Measurements from ENCODE around the gene VN1R5. TPM values are rescaled to one million over a fixed set of nuclear protein-coding genes. Genes with fewer than 3 reads are reported as not detected.

Gene VN1R5
- total and polyA plus RNA-seq, 4 experiments from 2014 or later, result not detected

DNA sequence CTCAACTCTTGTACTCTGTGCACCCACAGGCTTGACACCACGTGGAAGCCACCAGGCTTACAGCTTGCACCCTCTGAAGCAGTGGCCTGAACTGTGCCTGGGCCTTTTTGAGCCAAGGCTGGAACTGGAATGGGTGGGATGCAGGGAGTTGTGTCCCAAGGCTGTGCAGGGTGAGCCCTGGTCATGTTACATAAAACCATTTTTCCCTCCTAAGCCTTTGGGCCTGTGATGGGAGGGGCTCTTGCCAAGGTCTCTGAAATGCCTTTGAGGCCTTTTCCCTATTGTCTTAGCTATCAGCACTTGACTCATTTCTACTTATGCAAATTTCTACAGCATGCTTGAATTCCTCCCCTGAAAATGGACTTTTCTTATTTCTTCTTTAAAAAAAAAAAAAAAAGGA lies 14.1 kb downstream of the VN1R5 start:
- Histone ChIP-seq H3K4me3 (ENCODE audit: low read length in 2 of 2) (no peak overlapping the region), H3K27me3 (ENCODE audit: insufficient read depth, low read length) (no peaks in the 10 kb centered on the region), H3K9me3 (ENCODE audit: control insufficient read depth in 1 of 2, low read length in 2 of 2) (no peaks in the 10 kb centered on the region), H3K4me1 (ENCODE audit: insufficient read depth, low read length) (no peaks in the 10 kb centered on the region), H3K36me3 (ENCODE audit: insufficient read depth, low read length) (no peaks in the 10 kb centered on the region), H3K27ac (ENCODE audit: low read depth, low read length) (no peak overlapping the region)
- no peak overlapping the region for H3K4me3 Mint-ChIP-seq
- intact Hi-C loops (cut with micrococcal nuclease), result no loop called here
- POLR2A ChIA-PET (ENCODE audit: partially characterized antibody), result no interaction called here
- peaks cover 2 to 25% (median 21%) of the 10 kb centered on the region in 8 donors for H3K9me3 Mint-ChIP-seq
- DNase-seq, result no peak
- peaks cover 4% of the 10 kb centered on the region in 2 donors for H3K36me3 Mint-ChIP-seq
- H3K4me1 Mint-ChIP-seq, result no peaks in the 10 kb centered on the region
- H3K27ac Mint-ChIP-seq, result no peak overlapping the region
- CTCF ChIA-PET (ENCODE audit: partially characterized antibody), result no interaction called here
- peaks cover 2 to 3% of the 10 kb centered on the region in 2 donors for H3K27me3 Mint-ChIP-seq

DNA sequence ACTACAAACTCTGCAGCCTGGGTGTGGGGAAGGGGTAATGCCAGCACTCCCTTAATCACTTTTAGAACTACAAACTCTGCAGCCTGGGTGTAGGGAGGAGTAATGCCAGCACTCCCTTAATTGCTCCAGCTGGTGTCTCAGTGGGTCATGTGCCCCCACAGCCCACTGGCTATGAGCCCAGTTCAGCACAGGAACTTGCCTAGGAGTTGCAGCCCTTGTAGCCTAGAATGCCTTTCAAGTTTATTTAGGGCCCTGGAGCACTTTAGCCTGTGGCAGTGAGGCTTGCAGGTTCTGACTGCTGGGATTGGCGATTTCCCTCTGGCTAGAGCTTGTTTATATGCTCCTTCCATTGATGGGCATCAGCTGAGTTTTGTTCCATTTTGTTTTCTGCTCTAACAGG lies 17.1 kb downstream of the VN1R5 start:
- Mint-ChIP-seq H3K4me3 (no peak overlapping the region), H3K4me1 (no peaks in the 10 kb centered on the region), H3K9me3 (peaks cover 2 to 23% (median 17%) of the 10 kb centered on the region in 8 donors), H3K36me3 (peaks cover 2 to 8% of the 10 kb centered on the region in 2 donors), H3K27me3 (peaks cover 0 to 2% of the 10 kb centered on the region in 2 donors), H3K27ac (no peak overlapping the region)
- no peaks in the 10 kb centered on the region for H3K4me1 ChIP-seq (ENCODE audit: insufficient read depth, low read length)
- intact Hi-C loops (cut with micrococcal nuclease), result no loop called here
- H3K9me3 ChIP-seq (ENCODE audit: control insufficient read depth in 1 of 2, low read length in 2 of 2), result no peaks in the 10 kb centered on the region
- H3K27me3 ChIP-seq (ENCODE audit: insufficient read depth, low read length), result no peaks in the 10 kb centered on the region
- CTCF ChIA-PET (ENCODE audit: partially characterized antibody), result no interaction called here
- H3K4me3 ChIP-seq (ENCODE audit: low read length in 2 of 2), result no peak overlapping the region
- POLR2A ChIA-PET (ENCODE audit: partially characterized antibody), result no interaction called here
- no peak for DNase-seq
- H3K36me3 ChIP-seq (ENCODE audit: insufficient read depth, low read length), result no peaks in the 10 kb centered on the region
- H3K27ac ChIP-seq (ENCODE audit: low read depth, low read length), result no peak overlapping the region

DNA sequence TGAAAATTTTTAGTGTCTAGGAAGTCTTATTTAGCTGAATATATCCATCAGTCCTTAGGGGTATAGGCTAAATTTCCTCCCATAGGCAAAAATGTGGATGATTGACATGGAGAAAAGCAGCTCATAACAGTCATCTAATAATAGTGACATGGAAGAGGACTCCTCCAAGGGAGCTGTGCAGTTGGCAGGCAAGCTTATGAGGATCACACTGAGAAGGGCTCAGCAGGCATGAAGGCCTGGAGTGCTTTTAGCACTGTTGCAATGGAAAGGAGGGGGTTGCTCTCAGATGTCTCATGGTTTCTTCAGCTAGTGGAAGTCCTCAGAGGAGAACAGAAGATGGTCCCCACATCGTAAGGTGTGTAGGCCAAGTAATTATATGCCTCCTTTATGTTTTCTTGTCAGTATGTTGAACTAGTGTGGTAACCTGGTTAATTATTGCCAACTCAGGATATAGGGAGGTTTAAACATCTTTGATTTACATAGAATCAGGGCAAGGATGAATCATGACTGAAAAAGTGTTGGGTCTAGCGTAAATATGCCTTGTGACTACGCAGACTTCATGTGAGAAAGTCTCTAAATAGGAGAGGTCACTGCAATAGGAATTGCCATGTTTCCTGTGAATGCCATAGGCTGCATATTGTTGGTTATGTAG lies 18.9 kb downstream of the VN1R5 start:
- Histone ChIP-seq H3K27ac (ENCODE audit: low read depth, low read length) (no peak overlapping the region), H3K4me1 (ENCODE audit: insufficient read depth, low read length) (no peaks in the 10 kb centered on the region), H3K36me3 (ENCODE audit: insufficient read depth, low read length) (no peaks in the 10 kb centered on the region), H3K4me3 (ENCODE audit: low read length in 2 of 2) (no peak overlapping the region), H3K9me3 (ENCODE audit: control insufficient read depth in 1 of 2, low read length in 2 of 2) (no peaks in the 10 kb centered on the region), H3K27me3 (ENCODE audit: insufficient read depth, low read length) (no peaks in the 10 kb centered on the region)
- DNase-seq, result no peak
- intact Hi-C loops (cut with micrococcal nuclease), result no loop called here
- H3K4me3 Mint-ChIP-seq, result no peak overlapping the region
- POLR2A ChIA-PET (ENCODE audit: partially characterized antibody), result no interaction called here
- H3K4me1 Mint-ChIP-seq, result no peaks in the 10 kb centered on the region
- H3K36me3 Mint-ChIP-seq, result peaks cover 2 to 8% of the 10 kb centered on the region in 2 donors
- H3K27me3 Mint-ChIP-seq, result peaks cover 0 to 2% of the 10 kb centered on the region in 2 donors
- CTCF ChIA-PET (ENCODE audit: partially characterized antibody), result no interaction called here
- H3K9me3 Mint-ChIP-seq, result peaks cover 2 to 21% (median 17%) of the 10 kb centered on the region in 8 donors
- no peak overlapping the region for H3K27ac Mint-ChIP-seq

DNA sequence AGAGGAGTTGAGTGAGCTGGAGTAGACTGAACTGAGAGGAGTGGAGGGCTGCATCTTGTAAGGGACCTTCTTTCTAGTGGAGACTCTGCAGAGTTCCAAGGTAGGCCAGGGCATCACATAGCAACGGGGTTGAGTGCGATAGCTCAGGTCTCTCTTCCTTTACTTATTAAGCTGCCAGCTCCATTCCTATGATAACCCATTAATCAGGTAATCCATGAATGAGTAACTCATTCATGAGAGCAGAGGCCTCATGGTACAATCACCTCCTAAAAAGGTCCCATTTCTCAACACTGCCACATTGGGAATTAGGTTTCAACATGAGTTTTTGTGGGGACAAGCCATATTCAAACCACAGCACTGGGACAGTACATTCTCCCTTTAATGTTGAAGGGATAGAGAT lies 21.3 kb downstream of the VN1R5 start:
- no peak overlapping the region for H3K4me3 ChIP-seq (ENCODE audit: low read length in 2 of 2)
- H3K36me3 Mint-ChIP-seq, result peaks cover 0 to 5% of the 10 kb centered on the region in 2 donors
- intact Hi-C loops (cut with micrococcal nuclease), result no loop called here
- no peaks in the 10 kb centered on the region for H3K27me3 ChIP-seq (ENCODE audit: insufficient read depth, low read length)
- H3K4me3 Mint-ChIP-seq, result no peak overlapping the region
- no peak overlapping the region for H3K27ac ChIP-seq (ENCODE audit: low read depth, low read length)
- no peak for DNase-seq
- CTCF ChIA-PET (ENCODE audit: partially characterized antibody), result no interaction called here
- H3K9me3 ChIP-seq (ENCODE audit: control insufficient read depth in 1 of 2, low read length in 2 of 2), result no peaks in the 10 kb centered on the region
- peaks cover 0 to 4% (median under 1%) of the 10 kb centered on the region in 8 donors for H3K9me3 Mint-ChIP-seq
- POLR2A ChIA-PET (ENCODE audit: partially characterized antibody), result no interaction called here
- no peaks in the 10 kb centered on the region for H3K27me3 Mint-ChIP-seq
- peak overlapping the region in 1 of 7 donors; percentile 5 for H3K27ac Mint-ChIP-seq
- no peaks in the 10 kb centered on the region for H3K4me1 Mint-ChIP-seq
- no peaks in the 10 kb centered on the region for H3K4me1 ChIP-seq (ENCODE audit: insufficient read depth, low read length)
- no peaks in the 10 kb centered on the region for H3K36me3 ChIP-seq (ENCODE audit: insufficient read depth, low read length)

DNA sequence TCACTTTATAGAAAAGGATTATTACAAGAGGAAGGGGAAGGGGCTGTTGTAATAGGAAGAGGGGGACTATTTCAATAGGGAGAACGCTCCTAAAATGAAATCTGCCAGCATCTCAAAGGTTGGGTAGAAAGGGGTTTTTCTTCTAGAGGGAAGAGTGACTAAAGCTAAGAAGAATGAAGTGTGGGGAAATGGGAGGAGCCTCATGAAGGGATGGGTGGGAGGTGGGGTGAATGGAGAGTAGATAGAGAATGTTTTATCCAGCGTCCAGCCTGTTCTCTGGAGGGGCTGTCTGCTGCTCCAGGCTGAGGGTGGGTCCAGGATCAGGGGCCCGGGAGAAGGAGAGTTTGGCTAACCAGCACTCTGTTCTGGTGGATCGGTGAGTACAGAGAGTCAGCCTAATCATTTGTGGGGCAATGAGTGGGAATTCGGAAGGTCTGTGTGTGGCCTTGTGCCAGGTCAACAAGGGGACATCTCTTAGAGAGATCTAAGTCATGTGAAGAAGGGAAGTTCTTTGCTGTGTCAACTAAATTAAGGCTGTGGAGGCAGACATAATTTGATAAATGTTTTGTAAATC lies 25.2 kb downstream of the VN1R5 start:
- Histone ChIP-seq H3K36me3 (ENCODE audit: insufficient read depth, low read length) (no peaks in the 10 kb centered on the region), H3K27ac (ENCODE audit: low read depth, low read length) (no peak overlapping the region), H3K4me3 (ENCODE audit: low read length in 2 of 2) (no peak overlapping the region), H3K4me1 (ENCODE audit: insufficient read depth, low read length) (no peaks in the 10 kb centered on the region), H3K27me3 (ENCODE audit: insufficient read depth, low read length) (no peaks in the 10 kb centered on the region), H3K9me3 (ENCODE audit: control insufficient read depth in 1 of 2, low read length in 2 of 2) (no peaks in the 10 kb centered on the region)
- Mint-ChIP-seq H3K27ac (no peak overlapping the region), H3K4me3 (no peak overlapping the region), H3K9me3 (peaks cover 0 to 5% (median 3%) of the 10 kb centered on the region in 8 donors), H3K4me1 (no peaks in the 10 kb centered on the region), H3K27me3 (peaks cover 0 to 1% of the 10 kb centered on the region in 2 donors), H3K36me3 (peaks cover 0 to 8% of the 10 kb centered on the region in 2 donors)
- intact Hi-C loops (cut with micrococcal nuclease), result no loop called here
- POLR2A ChIA-PET (ENCODE audit: partially characterized antibody), result no interaction called here
- CTCF ChIA-PET (ENCODE audit: partially characterized antibody), result no interaction called here
- DNase-seq, result no peak

DNA sequence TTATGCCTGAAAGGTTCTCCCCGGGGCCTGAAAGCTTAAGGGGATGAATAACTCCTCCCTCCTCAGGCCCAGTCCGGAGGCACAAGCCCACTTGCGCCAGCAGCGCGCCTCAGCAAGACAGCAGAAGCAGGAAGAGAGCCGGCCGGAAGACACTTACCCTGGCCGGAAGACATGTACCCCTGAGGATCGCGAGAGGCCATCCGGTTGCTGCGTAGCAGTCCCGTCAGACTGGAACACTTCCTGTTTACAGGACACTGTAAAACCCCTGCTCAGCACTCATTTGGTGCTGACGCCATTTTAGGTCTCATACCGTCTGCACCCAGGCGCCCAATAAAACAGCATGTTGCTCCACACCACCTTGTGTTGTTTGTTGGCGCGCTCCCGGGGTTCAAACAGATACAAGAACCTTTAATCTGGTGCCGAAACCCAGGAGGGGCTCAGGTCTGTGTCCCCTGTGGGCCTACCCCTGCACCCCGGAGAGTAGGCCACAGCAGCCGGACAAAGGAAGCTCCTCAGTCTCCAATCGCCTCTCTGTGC lies 30.3 kb downstream of the VN1R5 start:
- H3K9me3 Mint-ChIP-seq, result peaks cover 2 to 16% (median 12%) of the 10 kb centered on the region in 8 donors
- intact Hi-C loops (cut with micrococcal nuclease), result no loop called here

DNA sequence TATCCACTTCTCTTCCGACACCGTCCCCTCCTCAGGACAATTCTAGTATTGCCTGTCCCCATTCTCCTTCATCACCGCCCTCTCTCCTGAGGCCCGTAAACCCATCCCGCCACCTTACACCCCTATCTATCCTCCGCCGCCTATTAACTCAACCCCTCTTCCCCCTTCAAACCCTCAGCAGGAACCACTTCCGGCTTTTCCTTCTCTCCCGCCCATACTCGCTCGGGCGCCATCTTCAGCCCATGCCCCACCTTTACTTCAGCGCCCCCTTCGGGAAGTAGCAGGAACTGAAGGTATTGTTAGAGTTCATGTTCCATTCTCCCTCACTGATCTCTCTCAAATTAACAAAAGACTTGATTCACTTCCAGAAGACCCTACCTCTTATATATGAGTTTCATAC lies 31.6 kb downstream of the VN1R5 start:
- H3K9me3 Mint-ChIP-seq, result peaks cover 2 to 16% (median 12%) of the 10 kb centered on the region in 8 donors
- Histone ChIP-seq H3K4me1 (ENCODE audit: insufficient read depth, low read length) (no peaks in the 10 kb centered on the region), H3K27ac (ENCODE audit: low read depth, low read length) (no peak overlapping the region), H3K27me3 (ENCODE audit: insufficient read depth, low read length) (no peaks in the 10 kb centered on the region), H3K9me3 (ENCODE audit: control insufficient read depth in 1 of 2, low read length in 2 of 2) (no peaks in the 10 kb centered on the region), H3K36me3 (ENCODE audit: insufficient read depth, low read length) (no peaks in the 10 kb centered on the region), H3K4me3 (ENCODE audit: low read length in 2 of 2) (no peak overlapping the region)
- CTCF ChIA-PET (ENCODE audit: partially characterized antibody), result no interaction called here
- H3K4me3 Mint-ChIP-seq, result no peak overlapping the region
- intact Hi-C loops (cut with micrococcal nuclease), result no loop called here
- peaks cover 0 to 3% of the 10 kb centered on the region in 2 donors for H3K36me3 Mint-ChIP-seq
- no peak overlapping the region for H3K27ac Mint-ChIP-seq
- POLR2A ChIA-PET (ENCODE audit: partially characterized antibody), result no interaction called here
- DNase-seq, result no peak
- H3K4me1 Mint-ChIP-seq, result peaks cover 0 to 2% (median 0%) of the 10 kb centered on the region in 4 donors
- H3K27me3 Mint-ChIP-seq, result peaks cover 1% of the 10 kb centered on the region in 2 donors

More for the DNA sequence above, 30.3 kb downstream of the VN1R5 start:
- Histone ChIP-seq H3K36me3 (ENCODE audit: insufficient read depth, low read length) (no peaks in the 10 kb centered on the region), H3K27ac (ENCODE audit: low read depth, low read length) (no peak overlapping the region), H3K4me3 (ENCODE audit: low read length in 2 of 2) (no peak overlapping the region), H3K4me1 (ENCODE audit: insufficient read depth, low read length) (no peaks in the 10 kb centered on the region), H3K27me3 (ENCODE audit: insufficient read depth, low read length) (no peaks in the 10 kb centered on the region), H3K9me3 (ENCODE audit: control insufficient read depth in 1 of 2, low read length in 2 of 2) (no peaks in the 10 kb centered on the region)
- Mint-ChIP-seq H3K27ac (no peak overlapping the region), H3K4me3 (no peak overlapping the region), H3K4me1 (no peaks in the 10 kb centered on the region), H3K27me3 (peaks cover 0 to 1% of the 10 kb centered on the region in 2 donors), H3K36me3 (peaks cover 0 to 3% of the 10 kb centered on the region in 2 donors)
- ChIA-PET POLR2A (ENCODE audit: partially characterized antibody) (no interaction called here), CTCF (ENCODE audit: partially characterized antibody) (no interaction called here)
- DNase-seq, result no peak
